CD4-positive, alpha-beta T cell treated with Interleukin-4 for 4 hours (primary cell): Measurements from ENCODE around the gene NTSR2.

Experiments
- DNase-seq: peaks from one replicate; pipeline ENCODE4 v3.0.0-alpha.2; 2020

The NTSR2 gene

DNA sequence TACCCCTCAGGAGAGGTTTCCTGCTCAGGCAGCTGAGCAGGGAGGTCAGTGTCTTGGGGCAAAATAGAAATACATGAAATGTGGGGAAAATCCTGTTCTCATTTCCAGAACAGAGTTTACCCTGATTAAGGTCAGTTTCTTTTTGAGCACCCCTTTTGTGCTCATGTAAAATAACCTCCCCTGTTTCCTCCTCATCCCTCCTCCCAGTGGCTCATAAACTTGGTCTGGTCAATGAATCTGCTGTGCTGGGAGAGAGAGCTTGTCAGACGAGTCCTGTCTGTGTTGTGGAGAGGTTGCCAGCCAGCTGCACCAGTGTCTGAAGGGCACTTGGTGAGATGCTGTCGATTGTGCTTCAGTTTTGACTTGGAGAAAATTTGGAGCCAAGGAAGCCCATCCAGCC, 48.6 kb downstream of the NTSR2 start:
- no peak for DNase-seq

DNA sequence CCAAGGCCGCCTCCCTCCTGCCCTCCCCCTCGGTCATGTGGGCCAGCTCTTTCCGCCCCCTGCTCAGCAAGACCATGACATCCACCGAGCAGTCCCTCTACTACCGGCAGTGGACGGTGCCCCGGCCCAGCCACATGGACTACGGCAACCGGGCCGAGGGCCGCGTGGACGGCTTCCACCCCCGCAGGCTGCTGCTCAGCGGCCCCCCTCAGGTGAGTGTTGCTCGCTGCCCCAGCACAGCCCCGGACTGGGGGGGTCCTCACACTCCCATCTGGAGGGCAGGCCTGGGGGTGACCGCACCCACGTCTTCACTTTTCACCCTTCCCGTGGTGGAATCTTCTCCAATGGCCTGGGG, 51.3 kb downstream of the NTSR2 start:
- DNase-seq: no peak

DNA sequence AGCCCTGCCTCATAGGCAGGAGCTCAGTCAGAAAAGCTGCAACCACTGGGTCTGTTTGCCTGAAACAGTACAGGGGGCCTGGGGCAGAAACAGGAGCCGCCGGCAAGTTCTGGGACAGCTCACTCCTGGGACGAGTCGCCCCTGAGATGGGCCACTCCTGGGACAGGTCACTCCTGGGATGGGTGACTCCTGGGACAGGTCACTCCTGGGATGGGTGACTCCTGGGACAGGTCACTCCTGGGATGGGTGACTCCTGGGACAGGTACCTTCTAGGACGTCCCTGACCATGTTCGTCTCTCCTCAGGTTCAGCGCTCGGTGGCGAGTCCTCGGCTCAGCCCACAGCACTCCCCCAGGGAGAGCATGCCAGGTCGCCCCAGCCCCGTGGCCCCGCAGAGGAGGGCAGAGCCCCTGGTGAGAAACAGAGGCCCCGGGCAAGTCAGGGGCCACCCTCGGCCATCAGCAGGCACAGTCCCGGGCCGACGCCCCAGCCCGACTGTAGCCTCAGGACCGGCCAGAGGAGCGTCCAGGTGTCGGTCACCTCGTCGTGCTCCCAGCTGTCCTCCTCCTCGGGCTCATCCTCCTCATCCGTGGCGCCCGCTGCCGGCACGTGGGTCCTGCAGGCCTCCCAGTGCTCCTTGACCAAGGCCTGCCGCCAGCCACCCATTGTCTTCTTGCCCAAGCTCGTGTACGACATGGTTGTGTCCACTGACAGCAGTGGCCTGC, 51.8 kb downstream of the NTSR2 start:
- DNase-seq: no peak

DNA sequence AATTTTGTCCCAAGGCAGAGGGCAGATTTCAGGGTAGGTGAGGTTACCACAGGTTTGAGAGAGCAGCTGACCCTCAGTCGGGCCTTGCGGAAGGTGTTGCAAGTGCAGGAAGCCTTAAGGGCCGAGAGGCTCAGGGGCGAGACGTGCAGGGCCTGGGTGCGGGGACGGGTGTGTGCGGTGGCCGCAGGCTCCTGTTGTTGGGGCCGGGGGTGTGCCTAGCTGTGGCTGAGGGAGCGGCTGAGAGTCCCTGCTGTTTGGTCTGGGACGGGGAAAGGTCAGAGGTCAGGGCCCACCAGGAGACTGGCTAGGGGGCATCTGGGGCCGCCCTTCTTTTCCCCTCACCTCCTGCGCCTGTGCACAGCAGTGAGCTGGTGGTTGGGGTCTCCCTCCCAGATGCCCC, 52.5 kb downstream of the NTSR2 start:
- DNase-seq: no peak

DNA sequence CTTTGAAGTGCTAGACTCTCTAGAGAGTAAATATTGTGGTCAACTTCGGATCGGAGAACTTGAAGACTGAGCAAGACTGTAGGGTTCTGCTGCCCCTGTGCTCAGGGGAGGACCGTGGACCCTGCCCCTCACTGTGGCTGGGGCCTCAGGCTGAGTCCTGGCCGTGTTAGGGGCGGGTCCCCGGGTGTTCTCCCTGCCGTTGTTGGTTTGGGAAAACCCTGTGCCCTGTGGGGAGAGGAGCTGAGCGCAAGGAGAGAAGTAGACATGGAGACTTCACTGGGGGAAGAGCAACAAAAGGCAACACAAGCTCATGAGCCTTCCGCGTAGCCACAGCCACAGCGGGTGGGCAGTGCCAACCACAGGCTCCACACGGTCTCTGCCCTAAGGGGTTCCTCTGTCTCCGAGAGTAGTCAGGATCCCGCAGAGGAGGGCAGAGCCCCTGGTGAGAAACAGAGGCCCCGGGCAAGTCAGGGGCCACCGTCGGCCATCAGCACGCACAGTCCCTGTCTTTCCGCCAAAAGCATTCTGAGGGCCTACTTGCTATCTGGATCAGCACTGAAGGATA, 53.1 kb downstream of the NTSR2 start:
- no peak for DNase-seq

DNA sequence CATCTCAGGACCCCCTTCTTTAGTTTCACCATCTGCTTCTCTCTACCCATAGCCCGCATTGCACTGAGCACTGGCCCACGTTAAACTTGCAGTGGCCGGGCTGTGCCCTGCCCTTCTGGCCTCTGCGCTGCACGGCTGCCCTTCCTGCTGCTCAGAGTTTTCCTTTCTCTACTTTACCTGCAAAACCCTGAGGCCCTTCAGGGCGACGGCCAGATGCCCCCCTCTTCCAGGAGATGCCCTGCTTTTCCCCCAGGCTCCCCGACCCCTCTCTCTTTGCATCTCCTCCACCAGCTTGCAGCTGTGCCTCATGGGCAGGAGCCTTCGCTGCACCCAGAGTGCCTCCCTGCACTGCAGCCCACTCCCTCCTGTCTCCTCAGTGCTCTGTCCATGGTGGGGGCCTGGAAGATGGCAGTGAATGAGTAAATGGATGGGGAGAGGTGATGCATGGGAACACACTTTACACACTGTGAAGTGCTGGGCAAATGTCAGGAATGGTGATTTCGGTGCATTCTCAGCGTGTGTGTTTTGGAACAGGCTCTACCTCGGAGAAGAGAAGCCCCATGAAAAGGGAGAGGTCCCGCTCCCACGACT, 53.8 kb downstream of the NTSR2 start:
- no peak for DNase-seq

DNA sequence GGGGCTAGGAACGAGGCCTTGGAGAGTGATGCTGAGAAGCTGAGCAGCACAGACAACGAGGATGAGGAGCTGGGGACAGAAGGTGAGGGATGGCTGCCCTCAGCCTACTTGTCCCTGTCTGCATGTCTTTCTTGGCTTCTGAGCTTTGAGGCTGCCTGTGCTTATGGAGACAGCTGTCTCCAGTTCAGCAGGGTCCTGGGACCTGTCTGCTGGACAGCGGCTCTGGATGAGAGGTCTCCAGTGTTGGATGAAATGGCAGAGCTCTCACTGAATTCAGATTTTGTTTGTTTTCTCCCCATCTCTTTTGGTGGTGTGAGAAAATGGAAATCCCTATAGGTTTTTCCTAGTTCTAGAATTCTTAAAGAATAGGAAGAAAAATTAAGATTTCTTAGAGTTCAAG, 54.8 kb downstream of the NTSR2 start:
- DNase-seq: no peak

DNA sequence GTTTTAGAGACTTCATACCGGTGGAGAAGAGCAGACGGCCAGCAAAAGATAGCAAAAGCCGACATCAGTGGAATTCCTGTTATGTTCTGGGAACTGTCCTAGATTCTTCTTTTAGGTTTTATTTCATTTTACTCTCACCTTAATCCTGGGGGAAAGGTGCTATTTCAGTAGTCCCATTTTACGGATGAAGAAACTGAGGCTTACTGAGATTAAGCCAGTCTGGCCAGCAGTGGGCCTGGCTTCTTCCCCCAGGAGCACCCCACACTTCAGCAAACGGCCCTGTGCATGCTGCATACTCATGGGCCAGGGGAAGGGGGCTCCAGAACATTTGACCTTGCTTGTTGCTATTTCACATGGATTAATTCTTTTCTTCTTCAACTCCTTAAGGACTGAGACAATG, 56.7 kb downstream of the NTSR2 start:
- no peak for DNase-seq

DNA sequence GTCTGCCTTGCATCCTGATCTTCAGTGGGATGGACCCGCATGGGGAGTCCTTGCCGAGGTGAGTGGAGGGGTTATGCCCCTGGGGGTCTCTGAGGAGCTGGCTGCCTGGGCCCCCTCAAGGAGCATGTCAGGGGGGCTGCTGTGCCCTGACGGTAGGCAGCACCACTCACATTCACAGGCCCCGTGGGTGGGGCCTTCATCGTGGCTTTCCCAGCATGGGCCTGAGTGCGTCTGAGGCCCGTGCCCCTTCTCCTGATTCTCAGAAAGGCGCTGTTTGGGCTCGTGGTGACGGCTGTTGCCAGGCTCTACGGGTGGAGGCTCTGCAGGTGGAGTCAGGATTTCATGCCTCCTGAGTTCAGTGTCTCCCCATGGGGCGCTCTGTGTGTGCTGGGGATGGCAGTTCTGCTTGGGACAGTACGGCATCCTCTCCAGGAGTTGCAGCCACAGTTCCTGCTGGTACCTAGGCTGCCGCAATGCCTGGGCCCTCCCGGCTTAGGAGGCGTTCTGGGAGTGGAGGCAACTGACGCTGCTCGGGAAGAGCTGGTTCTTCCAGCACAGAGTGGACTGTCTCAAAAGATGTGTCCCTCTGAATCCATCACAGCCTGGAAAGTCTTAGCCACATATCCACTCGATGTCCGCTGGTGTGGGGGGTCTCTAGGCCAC, 57.3 kb downstream of the NTSR2 start:
- no peak for DNase-seq

DNA sequence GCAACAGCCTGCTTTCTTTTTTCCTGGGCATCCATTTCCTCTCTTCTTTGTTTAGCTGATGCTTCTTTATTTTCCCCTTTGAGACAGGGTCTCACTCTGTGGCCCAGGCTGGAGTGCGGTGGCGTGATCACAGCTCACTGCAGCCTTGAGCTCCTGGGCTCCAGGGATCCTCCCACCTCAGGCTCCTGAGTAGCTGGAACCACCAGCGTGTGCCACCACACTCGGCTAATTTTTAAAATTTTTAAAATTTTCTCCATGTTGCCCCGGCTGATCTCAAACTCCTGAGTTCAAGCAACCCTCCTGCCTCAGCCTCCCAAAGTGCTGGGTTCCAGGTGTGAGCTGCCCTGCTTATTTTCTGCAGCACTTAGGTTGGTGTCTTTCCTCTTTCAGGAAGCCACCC, 58.7 kb downstream of the NTSR2 start:
- DNase-seq: no peak

DNA sequence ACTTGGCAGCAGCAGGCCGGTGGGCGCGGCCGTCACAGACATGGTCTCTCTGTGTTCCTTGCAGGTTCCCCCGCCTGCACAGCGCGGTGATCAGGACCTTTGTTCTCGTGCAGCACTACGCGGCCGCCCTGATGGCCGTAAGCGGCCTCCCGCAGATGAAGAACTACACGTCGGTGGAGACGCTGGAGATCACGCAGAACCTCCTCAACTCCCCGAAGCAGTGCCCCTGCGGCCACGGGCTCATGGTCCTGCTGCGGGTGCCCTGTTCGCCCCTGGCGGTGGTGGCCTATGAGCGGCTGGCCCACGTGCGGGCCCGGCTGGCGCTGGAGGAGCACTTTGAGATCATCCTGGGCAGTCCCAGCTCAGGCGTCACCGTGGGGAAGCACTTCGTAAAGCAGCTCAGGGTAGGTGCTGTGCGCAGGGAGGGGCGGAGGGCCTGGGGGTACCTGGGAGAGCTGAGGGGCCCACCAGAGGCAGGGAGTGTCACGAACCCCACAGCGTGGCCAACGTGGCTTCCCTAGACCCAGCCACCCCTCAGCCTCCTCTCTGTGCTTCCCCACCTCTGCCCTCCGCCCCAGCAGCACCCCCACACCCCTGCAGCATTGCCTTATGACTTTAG, 59.3 kb downstream of the NTSR2 start:
- DNase-seq: no peak
